Measurements from ENCODE around the gene VSIG10L2. TPM values are rescaled to one million over a fixed set of nuclear protein-coding genes. Genes with fewer than 3 reads are reported as not detected.

Gene VSIG10L2
- total RNA-seq, 4 donors from 2014 or later, result not detected

DNA sequence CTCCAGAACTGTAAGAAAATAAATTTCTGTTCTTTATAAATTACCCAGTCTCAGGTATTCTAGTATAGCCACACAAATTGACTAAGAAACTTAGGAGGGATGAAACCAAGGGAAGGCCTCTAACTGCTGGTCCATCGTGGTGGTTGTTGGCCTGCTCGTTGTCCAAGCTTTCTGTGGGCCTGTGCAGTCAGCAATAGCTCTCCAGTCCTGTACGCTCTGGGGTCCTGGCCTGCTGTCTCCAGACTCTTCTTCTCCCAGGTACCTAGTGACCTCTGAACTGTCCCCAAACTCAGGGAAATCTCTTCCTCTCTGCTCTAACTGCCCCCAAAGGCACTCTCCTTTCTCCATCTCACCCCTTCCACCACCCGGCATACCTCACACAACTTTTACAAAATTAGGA, 5.7 kb upstream of the VSIG10L2 start:
- no peak for TF ChIP-seq POLR2A (IDR thresholded peaks at IDR 0.05)
- TF ChIP-seq CTCF (IDR thresholded peaks at IDR 0.05), result no peak
- no peak overlapping the region for H3K27ac ChIP-seq
- H3K36me3 ChIP-seq, result no peaks in the 10 kb centered on the region
- no peak for DNase-seq
- intact Hi-C loops (cut with DNase I), result loop anchor here (5.0 kb wide), 1 partner anchor 252 kb away; no protein-coding TSS in a partner anchor
- no peak overlapping the region for H3K4me3 ChIP-seq (replicated peaks in 1 of 3)
- WGBS, 2 donors, result 97 to 99% methylated on average over 4 of the region's 4 CpGs
- H3K27me3 ChIP-seq, result no peaks in the 10 kb centered on the region
- H3K4me1 ChIP-seq, result peaks cover 0 to 20% of the 10 kb centered on the region in 2 donors
- no peaks in the 10 kb centered on the region for H3K9me3 ChIP-seq

GRCh38 chr11:125941267-125941618, 4.6 kb upstream of the VSIG10L2 start:
- 85 to 91% methylated on average over 4 of the region's 4 CpGs for WGBS, 2 donors
- no peak for DNase-seq

GRCh38 chr11:125941619-125942611, 3.9 kb upstream of the VSIG10L2 start:
- Histone ChIP-seq H3K27me3 (no peaks in the 10 kb centered on the region), H3K4me3 (replicated peaks in 1 of 3) (no peak overlapping the region), H3K27ac (no peak overlapping the region), H3K4me1 (peaks cover 0 to 20% of the 10 kb centered on the region in 2 donors), H3K9me3 (no peaks in the 10 kb centered on the region), H3K36me3 (no peaks in the 10 kb centered on the region)
- TF ChIP-seq CTCF (IDR thresholded peaks at IDR 0.05) (peak; percentile 19 to 80 (median 61)), POLR2A (IDR thresholded peaks at IDR 0.05) (no peak)
- DNase-seq, result peak; percentile 80 to 85
- WGBS, 2 donors, result 43 to 47% methylated on average over 17 to 19 of the region's 20 CpGs
- intact Hi-C loops (cut with DNase I), result loop anchor here (5.0 kb wide), 1 partner anchor 250 kb away; no protein-coding TSS in a partner anchor

More at GRCh38 chr11:125941267-125941618, 4.6 kb upstream of the VSIG10L2 start:
- TF ChIP-seq CTCF (IDR thresholded peaks at IDR 0.05) (no peak), POLR2A (IDR thresholded peaks at IDR 0.05) (no peak)
- Histone ChIP-seq H3K27ac (no peak overlapping the region), H3K27me3 (no peaks in the 10 kb centered on the region), H3K9me3 (no peaks in the 10 kb centered on the region), H3K36me3 (no peaks in the 10 kb centered on the region), H3K4me3 (replicated peaks in 1 of 3) (no peak overlapping the region), H3K4me1 (peaks cover 0 to 20% of the 10 kb centered on the region in 2 donors)
- intact Hi-C loops (cut with DNase I), result loop anchor here (5.0 kb wide), 1 partner anchor 251 kb away; no protein-coding TSS in a partner anchor

GRCh38 chr11:125942771-125943428, 2.9 kb upstream of the VSIG10L2 start:
- no peaks in the 10 kb centered on the region for H3K9me3 ChIP-seq
- H3K4me1 ChIP-seq, result peaks cover 0 to 20% of the 10 kb centered on the region in 2 donors
- 92 to 97% methylated on average over 11 to 12 of the region's 12 CpGs for WGBS, 2 donors
- no peak for DNase-seq
- TF ChIP-seq CTCF (IDR thresholded peaks at IDR 0.05) (no peak), POLR2A (IDR thresholded peaks at IDR 0.05) (no peak)
- intact Hi-C loops (cut with DNase I), result loop anchor here (5.0 kb wide), 1 partner anchor 249 kb away; no protein-coding TSS in a partner anchor
- H3K4me3 ChIP-seq (replicated peaks in 1 of 3), result no peak overlapping the region
- no peaks in the 10 kb centered on the region for H3K27me3 ChIP-seq
- H3K36me3 ChIP-seq, result no peaks in the 10 kb centered on the region
- H3K27ac ChIP-seq, result no peak overlapping the region
